Measurements from ENCODE around the gene MBP. TPM values are rescaled to one million over a fixed set of nuclear protein-coding genes. Genes with fewer than 3 reads are reported as not detected.

The MBP gene
- total and polyA plus RNA-seq, 2 donors (not counting 3 experiments of a cell fraction or from before 2014, with no cell fraction given): 1.7 to 2.3 TPM

GRCh38 chr18:76937597-76937996, 195.0 kb downstream of the MBP start:
- dilution Hi-C loops (cut with MboI; ENCODE audit: extremely low pct_ligation_motif_present, low sequenced_read_pairs): no loop called here
- CTCF ChIA-PET: interaction anchor here (1.2 kb wide), 3 partner anchors 9 to 135 kb away, joined by 3 to 5 read pairs (median 3); no protein-coding TSS in a partner anchor

More at GRCh38 chr18:76937597-76937996, 195.0 kb downstream of the MBP start:
- Histone ChIP-seq H3K36me3 (ENCODE audit: control insufficient read depth in 2 of 2, extremely low read depth in 1 of 2, insufficient read depth in 2 of 2, low read length in 2 of 2) (peaks cover 0 to 10% of the 10 kb centered on the region in 2 experiments), H4K20me1 (replicated peaks; ENCODE audit: control insufficient read depth, extremely low read depth, insufficient read depth, low read length) (no peaks in the 10 kb centered on the region), H3K9me1 (replicated peaks; ENCODE audit: control insufficient read depth, extremely low read depth, insufficient read depth, low read length) (no peaks in the 10 kb centered on the region), H3K4me1 (ENCODE audit: control insufficient read depth, extremely low read depth, insufficient read depth, low read length) (no peaks in the 10 kb centered on the region), H3K4me2 (ENCODE audit: insufficient read depth, low read length) (no peak overlapping the region), H3K9me3 (replicated peaks; ENCODE audit: control insufficient read depth, insufficient read depth, low read length) (no peaks in the 10 kb centered on the region), H3K4me3 (replicated peaks in 1 of 3; ENCODE audit: insufficient read depth in 1 of 3, low read depth in 1 of 3, low read length in 3 of 3) (no peak overlapping the region), H2AFZ (ENCODE audit: low read depth, low read length) (no peak overlapping the region), H3K9ac (replicated peaks; ENCODE audit: extremely low read depth, insufficient read depth, low read length) (no peak overlapping the region), H3K27ac (ENCODE audit: insufficient read depth, low read depth, low read length) (no peak overlapping the region), H3K79me2 (ENCODE audit: control insufficient read depth, insufficient read depth, low read length) (no peaks in the 10 kb centered on the region), H3K27me3 (ENCODE audit: control insufficient read depth in 2 of 2, insufficient read depth in 2 of 2, low read length in 2 of 2) (no peaks in the 10 kb centered on the region)
- intact Hi-C loops (cut with micrococcal nuclease): no loop called here
- POLR2A ChIA-PET: no interaction called here
- no peak for FAIRE-seq
- no peak for DNase-seq (ENCODE audit: low read depth, low spot score)
- BruUV-seq (replicated peaks): no TSS peak
- no peak for TF ChIP-seq POLR2AphosphoS5 (IDR thresholded peaks at IDR 0.05; ENCODE audit: insufficient read depth, low read depth, low read length)
- no peak for TF ChIP-seq POLR2A (IDR thresholded peaks at IDR 0.05; ENCODE audit: low read depth, low read length)
- TF ChIP-seq FOS (IDR thresholded peaks at IDR 0.05; ENCODE audit: borderline replicate concordance, insufficient read depth, low read length): no peak
- no peak for TF ChIP-seq GATA2 (IDR thresholded peaks at IDR 0.05; ENCODE audit: insufficient read depth, insufficient read length, low read depth, low read length)
- no peak for TF ChIP-seq MAX (IDR thresholded peaks at IDR 0.05; ENCODE audit: insufficient read depth, insufficient read length)
- no peak for TF ChIP-seq JUN (IDR thresholded peaks at IDR 0.05; ENCODE audit: borderline replicate concordance, insufficient read depth, insufficient read length, low read depth)
- no peak for TF ChIP-seq EZH2 (IDR thresholded peaks at IDR 0.05; ENCODE audit: borderline replicate concordance, low read depth, low read length, severe bottlenecking)
- no peak for TF ChIP-seq CTCF (IDR thresholded peaks at IDR 0.05; ENCODE audit: extremely low read depth in 1 of 2, insufficient read depth in 1 of 2, low read depth in 1 of 2, low read length in 2 of 2)
- TF ChIP-seq MYC (IDR thresholded peaks at IDR 0.05; ENCODE audit: low read depth, low read length): no peak

Data from endothelial cell of umbilical vein (primary cell).